HK-2 (cell line): ENCODE measurements around the gene CTXN2.
A peak's percentile ranks its signal among the peaks of the same experiment; 100 is the strongest.

Source experiments
- DNase-seq: peaks from one replicate; pipeline ENCODE4 v3.0.0-alpha.2; 2018; ENCODE audit not compliant: unreplicated experiment

CTXN2 gene

DNA sequence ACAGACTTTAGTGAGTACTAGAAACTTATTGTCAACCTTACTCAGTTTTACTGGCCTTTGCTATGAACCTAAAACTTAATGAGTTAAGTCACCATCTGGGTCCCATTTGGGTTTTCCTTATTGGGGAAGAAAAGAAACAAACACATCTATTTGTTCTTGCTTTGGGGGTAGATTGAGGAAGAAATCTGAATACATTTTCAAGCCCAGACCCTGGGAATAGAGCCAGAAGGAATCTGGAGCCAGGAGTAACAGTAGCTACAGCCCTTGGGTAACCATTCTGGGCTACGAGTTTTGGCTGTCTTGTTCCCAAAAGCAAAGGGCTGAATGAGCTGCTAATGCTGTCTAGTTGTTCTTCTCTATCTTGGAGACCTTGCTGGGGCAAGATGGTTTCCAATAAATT lies 31.2 kb downstream of the CTXN2 start:
- DNase-seq: no peak

GRCh38 chr15:48225771-48226170 lies 34.3 kb downstream of the CTXN2 start:
- no peak for DNase-seq

- no peak for DNase-seq
Measured at GRCh38 chr15:48230498-48230897, 39.0 kb downstream of the CTXN2 start.

GRCh38 chr15:48233246-48233645 lies 41.8 kb downstream of the CTXN2 start:
- DNase-seq: no peak

DNA sequence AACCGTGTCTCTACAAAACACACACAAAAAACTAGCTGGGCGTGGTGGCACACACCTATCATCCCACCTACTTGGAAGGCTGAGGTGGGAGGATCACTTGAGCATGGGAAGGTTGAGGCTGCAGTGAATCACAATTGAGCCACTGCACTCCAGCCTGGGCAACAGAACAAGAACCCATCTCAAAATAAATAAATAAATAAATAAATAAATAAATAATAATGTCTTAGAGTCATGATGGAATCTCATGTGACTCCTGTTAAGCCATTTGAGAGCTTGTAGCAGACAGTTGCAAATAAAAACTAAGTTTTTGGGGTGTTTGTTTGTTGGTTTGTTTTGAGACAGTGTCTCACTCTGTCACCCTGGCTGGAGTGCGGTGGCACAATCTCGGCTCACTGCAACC lies 47.9 kb downstream of the CTXN2 start:
- DNase-seq: no peak

DNA sequence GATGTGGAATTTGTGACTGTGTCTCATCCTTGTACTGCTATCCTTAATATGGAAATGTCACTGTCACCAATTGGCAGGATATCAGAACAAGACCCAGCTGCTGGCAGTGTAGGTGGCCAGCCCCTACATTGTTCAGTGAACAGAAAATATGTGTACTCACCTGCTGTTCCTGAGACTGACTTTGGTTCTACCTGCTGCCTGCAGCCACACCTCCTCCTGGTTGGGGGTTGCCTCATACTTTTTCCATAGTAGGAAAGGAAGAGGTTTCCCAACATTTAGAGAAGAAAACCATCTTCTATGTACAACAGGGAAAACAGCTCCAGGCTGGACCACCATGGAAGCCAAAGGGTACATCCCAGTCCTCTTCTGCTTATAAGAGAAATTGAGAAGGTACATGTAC lies 50.5 kb downstream of the CTXN2 start:
- no peak for DNase-seq

DNA sequence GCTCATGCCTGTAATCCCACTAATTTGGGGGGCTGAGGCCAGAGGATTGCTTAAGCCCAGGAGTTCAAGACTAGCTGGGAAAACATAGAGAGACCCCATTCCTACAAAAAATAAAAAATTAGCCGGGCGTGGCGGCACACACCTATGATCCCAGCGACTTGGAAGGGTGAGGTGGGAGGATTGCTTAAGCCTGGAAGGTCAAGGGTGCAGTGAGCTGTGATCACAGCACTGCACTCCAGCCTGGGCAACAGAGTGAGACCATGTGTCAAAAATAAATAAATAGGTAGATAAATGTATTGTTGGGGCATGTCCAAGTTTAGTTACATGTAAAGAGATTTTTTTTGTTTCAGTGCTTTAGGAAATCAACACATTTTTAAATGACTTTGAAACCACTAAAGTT lies 51.1 kb downstream of the CTXN2 start:
- DNase-seq: no peak

GRCh38 chr15:48244921-48245320 lies 53.5 kb downstream of the CTXN2 start:
- no peak for DNase-seq

GRCh38 chr15:48248414-48248813 lies 56.9 kb downstream of the CTXN2 start:
- DNase-seq: no peak

- peak; percentile 47 for DNase-seq
Measured at GRCh38 chr15:48250640-48251076, 59.2 kb downstream of the CTXN2 start.

DNA sequence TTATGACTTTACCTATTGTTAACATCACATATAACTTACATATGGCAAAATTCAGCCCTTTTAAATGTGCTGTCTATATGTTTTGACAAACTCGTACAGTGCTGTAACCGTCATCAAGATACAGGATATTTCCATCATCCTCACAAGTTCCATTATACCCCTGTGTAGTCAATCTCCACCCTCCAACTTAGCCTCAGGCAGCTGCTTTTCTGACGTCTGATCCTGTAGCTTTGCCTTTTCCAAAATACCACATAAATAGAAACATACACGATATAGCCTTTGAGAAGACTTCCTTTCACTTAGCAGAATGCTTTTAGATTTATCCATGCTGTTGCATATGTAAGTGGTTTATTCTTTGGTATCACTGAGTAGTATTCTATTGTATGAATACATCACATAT lies 61.7 kb downstream of the CTXN2 start:
- no peak for DNase-seq
